IPS-NIHi7 (cell line): Measurements from ENCODE around the gene PALD1.
"Not testable (repeated sequence)": the region's sequence is repeated elsewhere in the genome, so short reads cannot be mapped to it uniquely, and the experiment has no call there.

Experiments used
- DNase-seq: peaks from one replicate; pipeline ENCODE4 v3.0.0; 2012; ENCODE audit warnings: mixed read lengths; ENCODE audit errors: extremely low spot score

The PALD1 gene

GRCh38 chr10:70571636-70572439 lies 93.3 kb downstream of the PALD1 start:
- no peak for DNase-seq

- DNase-seq = no peak
Observed at GRCh38 chr10:70573599-70574506, 95.3 kb downstream of the PALD1 start.

DNA sequence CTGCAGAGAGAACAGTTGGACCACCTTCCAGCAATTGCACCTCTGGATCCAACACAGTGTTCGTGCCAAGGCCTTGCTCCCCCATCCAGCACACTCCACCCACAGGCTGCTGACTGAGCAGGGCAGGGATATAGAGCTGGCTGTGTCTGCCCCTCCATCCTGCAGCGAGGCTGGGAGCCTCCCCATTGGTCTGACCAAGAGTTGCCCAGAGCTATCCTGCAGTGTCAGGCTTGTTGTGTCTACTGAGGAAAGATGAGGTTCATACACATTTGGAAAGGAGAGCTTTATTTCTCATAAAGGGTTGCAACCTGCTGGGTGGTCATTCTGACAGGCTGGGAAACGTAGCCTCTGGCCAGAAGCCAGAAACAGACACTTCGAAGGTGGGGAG lies 96.9 kb downstream of the PALD1 start:
- no peak for DNase-seq

- DNase-seq = no peak
Observed at GRCh38 chr10:70575874-70576802, 97.6 kb downstream of the PALD1 start.

DNA sequence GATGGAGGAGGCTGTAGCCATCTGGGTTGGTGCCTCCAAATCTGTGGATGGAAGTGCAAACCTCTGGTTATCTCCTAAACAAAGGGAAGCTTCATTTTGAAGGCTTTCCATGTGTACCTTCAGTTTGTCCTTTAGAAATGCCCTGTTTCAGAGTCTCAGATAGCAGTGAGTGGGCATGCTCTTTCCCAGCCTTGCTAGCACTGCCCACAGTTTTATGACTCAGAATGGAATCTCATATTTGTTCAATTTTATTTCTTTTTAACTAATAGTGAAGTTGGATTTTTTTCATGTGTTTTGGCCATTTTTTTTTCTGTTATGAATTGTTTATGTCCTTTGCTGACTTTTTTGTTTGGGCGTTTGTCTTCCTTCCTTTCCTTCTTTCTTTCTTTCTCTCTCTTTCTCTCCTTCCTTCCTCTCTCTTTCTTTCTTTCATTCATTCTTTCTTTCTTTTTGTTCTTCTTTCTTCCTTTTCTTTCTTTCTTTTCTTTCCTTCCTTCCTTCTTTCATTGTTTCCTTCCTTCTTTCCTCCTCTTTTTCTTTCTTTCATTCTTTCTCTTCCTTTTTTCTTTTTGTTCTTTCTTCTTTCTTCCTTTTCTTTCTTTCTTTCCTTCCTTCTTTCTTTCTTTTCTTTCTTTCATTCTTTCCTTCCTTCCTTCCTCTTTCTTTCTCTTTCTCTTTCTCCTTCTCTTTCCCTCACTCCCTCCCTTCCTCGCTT lies 98.4 kb downstream of the PALD1 start:
- no peak for DNase-seq

- no peak for DNase-seq
Observed at GRCh38 chr10:70578371-70578947, 99.9 kb downstream of the PALD1 start.

GRCh38 chr10:70579234-70580002 lies 100.9 kb downstream of the PALD1 start:
- no peak for DNase-seq

GRCh38 chr10:70581176-70581575 lies 102.6 kb downstream of the PALD1 start:
- DNase-seq = not testable (repeated sequence)

GRCh38 chr10:70582793-70583668 lies 104.5 kb downstream of the PALD1 start:
- no peak for DNase-seq

- no peak for DNase-seq
Observed at GRCh38 chr10:70583669-70584037, 105.1 kb downstream of the PALD1 start.

DNA sequence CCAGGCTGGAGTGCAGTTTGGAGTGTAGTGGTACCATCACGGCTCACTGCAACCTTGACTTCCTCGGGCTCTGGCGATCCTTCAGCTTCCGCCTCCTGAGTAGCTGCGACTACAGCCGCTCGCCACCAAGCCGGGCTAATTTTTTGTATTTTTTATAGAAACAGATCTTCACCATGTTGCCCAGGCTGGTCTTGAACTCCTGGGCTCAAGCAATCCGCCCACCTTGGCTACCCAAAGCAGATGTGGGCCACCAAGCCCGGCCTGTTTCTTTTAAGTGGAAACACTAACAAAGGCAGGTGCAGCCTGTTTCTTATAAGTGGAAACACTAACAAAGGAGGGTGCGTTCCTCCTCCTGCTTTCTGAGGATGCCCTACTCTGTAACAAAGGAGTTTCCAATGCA lies 105.8 kb downstream of the PALD1 start:
- DNase-seq = no peak

DNA sequence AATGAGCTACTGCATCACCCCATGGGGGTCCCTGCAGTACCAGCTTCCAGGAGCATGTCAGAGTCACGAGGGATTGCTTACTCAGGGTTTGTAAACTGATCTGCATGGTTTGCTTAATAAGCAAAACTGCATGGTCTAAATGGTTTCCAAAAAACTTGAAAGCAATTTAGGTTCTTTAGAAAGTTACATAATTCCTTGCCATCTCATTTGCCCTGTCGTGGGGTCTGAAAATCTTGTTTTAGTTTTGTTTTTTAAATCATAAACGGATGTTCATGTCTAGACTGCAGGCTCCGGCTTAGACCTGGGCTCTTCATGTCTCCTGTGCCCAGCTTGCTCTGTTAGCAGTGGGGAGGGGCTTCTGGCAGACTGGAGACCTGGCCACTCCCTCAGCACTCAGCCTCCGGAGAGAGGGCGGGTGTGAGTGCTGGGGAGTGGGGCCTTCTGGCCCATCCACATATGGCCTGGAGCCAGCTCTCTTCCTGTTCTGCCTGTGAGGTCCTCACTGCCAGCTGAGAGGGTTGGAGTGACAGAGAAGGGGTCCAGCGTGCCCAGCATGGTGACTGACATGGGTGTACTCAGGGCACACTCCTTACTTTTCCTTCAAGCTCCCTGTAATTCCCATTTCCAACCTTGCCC lies 106.5 kb downstream of the PALD1 start:
- DNase-seq = peak; percentile 94

GRCh38 chr10:70585578-70586169 lies 107.1 kb downstream of the PALD1 start:
- DNase-seq = no peak

DNA sequence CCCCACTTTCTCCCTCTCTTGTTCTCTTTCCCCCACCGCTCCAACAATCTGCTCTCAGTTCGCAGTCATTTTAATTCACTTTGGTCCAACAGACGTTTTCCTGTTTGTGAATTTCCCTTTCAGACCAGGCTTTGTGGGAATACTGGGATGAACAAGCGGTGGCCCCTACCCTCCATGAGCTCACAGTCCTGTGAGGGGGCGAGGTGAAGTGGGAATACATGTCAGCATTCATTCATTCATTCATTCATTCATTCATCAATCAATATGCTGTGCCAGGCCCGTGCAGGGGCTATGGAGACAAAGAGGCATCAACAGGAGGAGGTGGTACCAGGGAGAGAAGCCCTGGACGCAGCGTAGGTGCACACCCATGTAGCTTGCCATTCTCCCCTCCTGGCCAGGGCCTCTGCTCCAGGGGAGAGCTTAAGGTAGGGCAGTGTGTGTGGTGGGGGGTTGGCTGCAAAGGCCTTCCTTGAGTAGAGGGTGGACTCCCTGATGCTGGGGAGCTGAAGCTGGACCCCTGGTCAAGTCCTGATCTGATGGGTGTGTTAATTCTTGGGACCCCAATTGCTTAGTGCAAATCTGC lies 107.9 kb downstream of the PALD1 start:
- no peak for DNase-seq

DNA sequence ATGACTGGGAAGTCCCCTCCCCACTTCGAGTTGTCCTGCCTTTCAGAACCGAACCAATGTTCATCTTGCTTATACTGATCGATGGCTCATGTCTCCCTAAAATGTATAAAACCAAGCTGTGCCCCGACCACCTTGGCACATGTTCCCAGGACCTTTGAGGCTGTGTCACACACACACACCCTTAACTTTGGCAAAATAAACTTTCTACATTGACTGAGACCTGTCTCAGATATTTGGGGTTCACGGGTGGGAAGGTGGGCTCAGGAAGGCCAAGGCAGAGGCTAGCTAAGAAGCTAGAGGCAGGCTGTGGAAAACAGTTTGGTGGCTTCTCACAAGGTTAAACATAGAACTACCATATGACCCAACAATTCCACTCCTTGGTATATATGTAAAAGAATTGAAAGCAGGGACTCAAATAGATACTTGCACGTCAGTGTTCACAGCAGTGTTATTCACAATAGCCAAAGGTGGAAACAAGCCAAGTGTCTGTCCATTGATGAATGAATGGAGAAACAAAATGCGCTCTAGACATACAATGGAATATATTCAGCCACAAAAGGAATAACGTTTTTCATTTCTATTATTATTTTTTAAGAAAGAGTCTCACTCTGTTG lies 108.6 kb downstream of the PALD1 start:
- DNase-seq = no peak

GRCh38 chr10:70588255-70588654 lies 109.7 kb downstream of the PALD1 start:
- no peak for DNase-seq

DNA sequence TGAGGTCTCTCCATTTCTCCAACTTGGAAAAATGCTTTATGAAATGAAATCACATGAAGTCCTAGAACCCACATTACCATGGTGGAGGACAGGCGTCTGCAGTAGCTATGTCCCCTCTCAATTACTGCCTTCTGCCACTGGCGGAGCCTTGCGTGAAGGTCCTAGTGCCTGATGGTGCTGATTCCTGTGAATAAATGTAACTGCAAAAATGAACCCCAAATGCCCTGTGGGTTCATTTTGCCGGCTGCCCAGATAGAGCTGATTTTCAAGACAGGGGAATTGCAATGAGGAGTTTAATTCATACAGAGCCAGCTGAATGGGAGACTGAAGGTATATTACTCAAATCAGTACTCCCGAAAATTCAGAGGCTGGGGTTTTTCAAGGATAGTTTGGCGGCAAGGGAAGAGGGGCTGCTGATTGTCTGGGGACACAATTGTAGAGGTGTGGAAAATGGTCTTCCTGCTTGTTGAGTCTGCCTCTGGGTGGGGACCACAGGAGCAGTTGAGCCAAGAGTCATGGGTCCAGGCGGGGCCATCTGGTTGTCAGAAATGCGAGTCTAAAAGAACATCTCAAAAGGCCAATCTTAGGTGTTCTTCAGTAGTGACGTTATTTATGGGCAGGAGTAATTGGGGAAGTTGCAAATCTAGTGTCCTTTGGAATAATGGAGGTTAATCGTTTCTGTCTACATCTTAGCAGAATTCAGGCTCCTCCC lies 110.4 kb downstream of the PALD1 start:
- no peak for DNase-seq
